T-cell (primary cell): ENCODE measurements around the gene GDE1. TPM values are rescaled to one million over a fixed set of nuclear protein-coding genes. Genes with fewer than 3 reads are reported as not detected.

Source experiments
- ATAC-seq, 4 experiments: fragments of 200-7000 bp in 3 of 4; fragments of 150-1000 bp in 1 of 4; cut with Tn5 transposase; replicated peaks in 1 of 4; 1 replicate in 3 of 4; 2 replicates in 1 of 4; pipeline ENCODE4 v1.10.0; 2021; ENCODE audit warnings: moderate library complexity in 3 of 4, mild to moderate bottlenecking in 2 of 4, moderate number of reproducible peaks in 1 of 4
- CTCF ChIA-PET, 2 donors: fragments of 300-600 bp; sonication (Branson Sonifier 250); formaldehyde crosslinking; loops; one replicate each; lab custom pipeline; 2022; ENCODE audit warnings: antibody characterized with exemption in 2 of 2; lab: Charles Lee
- POLR2A ChIA-PET, 2 donors: fragments of 300-600 bp; sonication (Branson Sonifier 250); formaldehyde crosslinking; loops; one replicate each; lab custom pipeline; 2022; ENCODE audit warnings: antibody characterized with exemption in 2 of 2; lab: Charles Lee
- DNase-seq, 35 experiments: peaks; one replicate each; pipeline versions ENCODE4 v3.0.0 to v3.0.0-alpha.2; 2013 to 2023
- H3K27ac ChIP-seq: one replicate; pipeline ENCODE4 v1.5.1; 2013; ENCODE audit warnings: low read length
- H3K27me3 ChIP-seq, 2 experiments: replicated peaks in 1 of 2; 1 replicate in 1 of 2; 2 replicates in 1 of 2; pipeline versions ENCODE4 v1.6.1 to v1.7.0; 2013; ENCODE audit warnings: low read length in 1 of 2, mixed read lengths in 1 of 2; ENCODE audit not compliant: control insufficient read depth in 2 of 2, insufficient read depth in 2 of 2; ENCODE audit errors: extremely low read depth in 1 of 2
- H3K36me3 ChIP-seq, 2 donors: 1 replicate in 1 of 2; 2 replicates in 1 of 2; pipeline versions ENCODE4 v1.6.1 to v1.7.0; 2013; ENCODE audit warnings: low read length in 1 of 2; ENCODE audit not compliant: control insufficient read depth in 2 of 2, insufficient read depth in 1 of 2; ENCODE audit errors: extremely low read depth in 1 of 2
- H3K4me1 ChIP-seq, 2 experiments: 1 replicate in 1 of 2; 2 replicates in 1 of 2; pipeline versions ENCODE4 v1.6.1 to v1.7.0; 2013; ENCODE audit warnings: low read length in 2 of 2, mixed read lengths in 1 of 2; ENCODE audit not compliant: insufficient read depth in 2 of 2, control insufficient read depth in 1 of 2; ENCODE audit errors: extremely low read depth in 1 of 2
- H3K4me3 ChIP-seq, 2 donors: 1 replicate in 1 of 2; 2 replicates in 1 of 2; pipeline versions ENCODE4 v1.5.1 to v1.7.0; 2013; ENCODE audit warnings: mild to moderate bottlenecking in 2 of 2, low read length in 1 of 2, moderate library complexity in 1 of 2; ENCODE audit not compliant: control insufficient read depth in 1 of 2; ENCODE audit errors: extremely low read depth in 1 of 2
- H3K9me3 ChIP-seq: 2 replicates; pipeline ENCODE4 v1.7.0; 2013
- H3K27ac Mint-ChIP-seq, 2 donors: one replicate each; pipeline ENCODE4 v1.8.0; 2020 to 2021; ENCODE audit warnings: mild to moderate bottlenecking in 2 of 2, mixed read lengths in 2 of 2
- H3K27me3 Mint-ChIP-seq, 2 donors: one replicate each; pipeline ENCODE4 v1.8.0; 2021 to 2022; ENCODE audit warnings: mixed read lengths in 2 of 2
- H3K36me3 Mint-ChIP-seq: one replicate; pipeline ENCODE4 v1.8.0; 2021; ENCODE audit warnings: mixed read lengths
- H3K4me1 Mint-ChIP-seq, 3 donors: one replicate each; pipeline ENCODE4 v1.8.0; 2020 to 2022; ENCODE audit warnings: mixed read lengths in 3 of 3, mild to moderate bottlenecking in 1 of 3
- H3K4me3 Mint-ChIP-seq, 3 donors: one replicate each; pipeline ENCODE4 v1.8.0; 2020 to 2022; ENCODE audit warnings: mild to moderate bottlenecking in 3 of 3, mixed read lengths in 3 of 3, moderate library complexity in 3 of 3
- H3K9me3 Mint-ChIP-seq, 3 donors: one replicate each; pipeline ENCODE4 v1.8.0; 2020 to 2022; ENCODE audit warnings: mixed read lengths in 3 of 3
- WGBS: methylation state at CpG from one replicate; pipeline ENCODE4 v1.1.5; 2013; ENCODE audit warnings: missing lambda C conversion rate; ENCODE audit not compliant: insufficient coverage; 5-methylcytosine and 5-hydroxymethylcytosine counted together
- total RNA-seq, 35 experiments: library from RNA in 6 of 35; stranded (reverse) in 6 of 35; fragments of 120-200 nt in 1 of 35; gene quantifications; one replicate each; pipeline versions ENCODE4 v1.2.1 to v1.2.4 and lab custom pipeline; 2013 to 2026

The GDE1 gene, protein sequence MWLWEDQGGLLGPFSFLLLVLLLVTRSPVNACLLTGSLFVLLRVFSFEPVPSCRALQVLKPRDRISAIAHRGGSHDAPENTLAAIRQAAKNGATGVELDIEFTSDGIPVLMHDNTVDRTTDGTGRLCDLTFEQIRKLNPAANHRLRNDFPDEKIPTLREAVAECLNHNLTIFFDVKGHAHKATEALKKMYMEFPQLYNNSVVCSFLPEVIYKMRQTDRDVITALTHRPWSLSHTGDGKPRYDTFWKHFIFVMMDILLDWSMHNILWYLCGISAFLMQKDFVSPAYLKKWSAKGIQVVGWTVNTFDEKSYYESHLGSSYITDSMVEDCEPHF
- total RNA-seq (10 to 100 TPM; 19.8 to 24.8 (median 23.1) TPM), total RNA-seq (lab: John Stamatoyannopoulos, UW) (24.7 to 62.2 (median 42.0) reads per million in 29 experiments)
- 31.7 TPM for total RNA-seq (2013)

- POLR2A ChIA-PET, result interaction anchor here in 1 of 2 donors (0.8 kb wide), 1 partner anchor 476 kb away, joined by 3 read pairs; no protein-coding TSS in a partner anchor
- Histone ChIP-seq H3K27me3 (no peaks in the 10 kb centered on the region), H3K4me3 (peak within 1 kb of the TSS; percentile 85 to 95), H3K36me3 (peaks cover 0 to 2% of the 10 kb centered on the region in 2 donors), H3K9me3 (no peaks in the 10 kb centered on the region), H3K27ac (peak within 1 kb of the TSS; percentile 77), H3K4me1 (peaks cover 21 to 42% of the 10 kb centered on the region in 2 experiments)
- peak within 1 kb of the TSS; percentile 89 to 91 for H3K27ac Mint-ChIP-seq
- CTCF ChIA-PET, result no interaction called here
- H3K4me1 Mint-ChIP-seq, result peaks cover 62 to 71% (median 70%) of the 10 kb centered on the region in 3 donors
- peak within 1 kb of the TSS; percentile 95 to 97 (median 96) for H3K4me3 Mint-ChIP-seq
- no peaks in the 10 kb centered on the region for H3K27me3 Mint-ChIP-seq
- peak; percentile 80 to 82 (median 80) for ATAC-seq
- H3K9me3 Mint-ChIP-seq, result no peaks in the 10 kb centered on the region
- under 1% methylated on average over 59 of the region's 62 CpGs for WGBS
- peak; percentile 80 to 96 (median 90) for DNase-seq
- H3K36me3 Mint-ChIP-seq, result peaks cover 8% of the 10 kb centered on the region
Measured at GRCh38 chr16:19521471-19522396, at the start of gene GDE1. TSS of gene GDE1 (minus strand) at chr16:19522098. CDS start at chr16:19521964, 134 bp downstream.

GRCh38 chr16:19567560-19567959 lies 45.7 kb upstream of the GDE1 start:
- H3K36me3 Mint-ChIP-seq, result peaks cover 41% of the 10 kb centered on the region
- peaks cover 0 to 5% (median 0%) of the 10 kb centered on the region in 3 donors for H3K9me3 Mint-ChIP-seq
- no peak for DNase-seq
- ChIA-PET POLR2A (no interaction called here), CTCF (interaction anchor here in 1 of 2 donors (0.7 to 0.8 kb wide), 2 partner anchors 10 to 67 kb away, joined by 5 to 6 read pairs; no protein-coding TSS in a partner anchor)
- Histone ChIP-seq H3K27me3 (no peaks in the 10 kb centered on the region), H3K4me1 (no peaks in the 10 kb centered on the region), H3K36me3 (peaks cover 18 to 44% of the 10 kb centered on the region in 2 donors), H3K9me3 (no peaks in the 10 kb centered on the region), H3K27ac (no peak overlapping the region), H3K4me3 (no peak overlapping the region)
- H3K27me3 Mint-ChIP-seq, result no peaks in the 10 kb centered on the region
- H3K4me3 Mint-ChIP-seq, result no peak overlapping the region
- H3K4me1 Mint-ChIP-seq, result peaks cover 0 to 6% (median 4%) of the 10 kb centered on the region in 3 donors
- no peak overlapping the region for H3K27ac Mint-ChIP-seq
- 100% methylated on average over 3 of the region's 8 CpGs for WGBS
- ATAC-seq, result no peak

- DNase-seq (no peak), ATAC-seq (no peak)
- Histone ChIP-seq H3K4me1 (no peaks in the 10 kb centered on the region), H3K9me3 (no peaks in the 10 kb centered on the region), H3K27me3 (no peaks in the 10 kb centered on the region), H3K36me3 (peaks cover 18 to 34% of the 10 kb centered on the region in 2 donors), H3K27ac (no peak overlapping the region), H3K4me3 (no peak overlapping the region)
- peaks cover 41% of the 10 kb centered on the region for H3K36me3 Mint-ChIP-seq
- ChIA-PET POLR2A (no interaction called here), CTCF (no interaction called here)
- no CpG with 5 or more reads among the region's 3 CpGs for whole genome bisulfite sequencing
- no peaks in the 10 kb centered on the region for H3K27me3 Mint-ChIP-seq
- H3K4me1 Mint-ChIP-seq, result peaks cover 1 to 9% (median 6%) of the 10 kb centered on the region in 3 donors
- no peak overlapping the region for H3K4me3 Mint-ChIP-seq
- H3K27ac Mint-ChIP-seq, result no peak overlapping the region
- H3K9me3 Mint-ChIP-seq, result peaks cover 0 to 5% (median 0%) of the 10 kb centered on the region in 3 donors
Measured at GRCh38 chr16:19566362-19566761, 44.5 kb upstream of the GDE1 start.

DNA sequence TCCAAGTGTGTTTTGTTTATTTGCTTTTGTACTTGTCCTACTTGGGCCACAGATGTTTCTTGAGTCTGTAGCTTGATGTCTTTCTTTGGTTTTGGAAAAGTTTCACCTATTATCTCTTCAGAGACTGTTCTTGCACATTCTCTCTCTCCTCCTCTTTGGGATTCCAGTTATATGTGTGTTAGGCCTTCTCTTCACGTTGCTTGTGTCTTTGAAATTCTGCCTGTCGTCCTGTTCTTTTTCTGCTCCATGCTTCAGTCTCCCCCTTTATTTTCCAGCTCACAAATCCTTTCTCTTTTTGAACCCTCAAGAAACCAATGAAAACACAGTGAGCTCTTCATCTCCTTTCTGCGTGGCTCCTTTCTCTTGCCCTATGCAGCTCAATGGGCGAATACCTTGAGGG lies 41.5 kb upstream of the GDE1 start:
- Histone ChIP-seq H3K4me3 (no peak overlapping the region), H3K9me3 (no peaks in the 10 kb centered on the region), H3K36me3 (peaks cover 11 to 15% of the 10 kb centered on the region in 2 donors), H3K27me3 (no peaks in the 10 kb centered on the region), H3K27ac (no peak overlapping the region), H3K4me1 (no peaks in the 10 kb centered on the region)
- H3K4me1 Mint-ChIP-seq, result peaks cover 5 to 10% (median 10%) of the 10 kb centered on the region in 3 donors
- ATAC-seq (no peak), DNase-seq (no peak)
- CTCF ChIA-PET, result interaction anchor here in 1 of 2 donors (0.6 kb wide), 1 partner anchor 53 kb away, joined by 6 read pairs; no protein-coding TSS in a partner anchor
- no peak overlapping the region for H3K4me3 Mint-ChIP-seq
- H3K27ac Mint-ChIP-seq, result no peak overlapping the region
- no peaks in the 10 kb centered on the region for H3K27me3 Mint-ChIP-seq
- WGBS, result 100% methylated on average over 1 of the region's 4 CpGs
- H3K36me3 Mint-ChIP-seq, result peaks cover 26% of the 10 kb centered on the region
- peaks cover 0 to 5% (median 0%) of the 10 kb centered on the region in 3 donors for H3K9me3 Mint-ChIP-seq
- POLR2A ChIA-PET, result interaction anchor here in 1 of 2 donors (0.7 kb wide), 1 partner anchor 16 kb away, joined by 3 read pairs; no protein-coding TSS in a partner anchor

DNA sequence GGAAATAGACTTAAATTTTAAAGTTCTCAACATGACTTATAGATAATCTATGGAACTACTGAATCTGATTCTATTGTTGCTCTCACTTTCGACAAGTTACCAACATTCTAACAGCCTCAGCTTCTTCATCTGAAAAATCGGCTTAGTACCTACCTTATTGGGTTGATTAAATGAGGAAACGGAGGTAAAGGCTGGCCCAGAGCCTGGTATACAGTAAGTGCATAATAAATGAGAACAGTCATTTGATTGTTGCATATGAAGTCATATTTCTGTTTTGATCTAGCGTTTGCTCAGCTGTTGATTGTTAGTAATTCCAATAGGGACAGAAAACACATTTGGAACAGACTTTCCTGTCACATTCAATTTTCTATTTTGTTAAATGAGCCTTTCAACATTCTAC lies 38.2 kb upstream of the GDE1 start:
- Histone ChIP-seq H3K9me3 (no peaks in the 10 kb centered on the region), H3K4me3 (no peak overlapping the region), H3K27me3 (no peaks in the 10 kb centered on the region), H3K4me1 (peaks cover 0 to 8% of the 10 kb centered on the region in 2 experiments), H3K36me3 (peaks cover 0 to 1% of the 10 kb centered on the region in 2 donors), H3K27ac (no peak overlapping the region)
- no peak for DNase-seq
- Mint-ChIP-seq H3K36me3 (peaks cover 6% of the 10 kb centered on the region), H3K4me3 (no peak overlapping the region), H3K27ac (no peak overlapping the region), H3K4me1 (peaks cover 20 to 26% (median 21%) of the 10 kb centered on the region in 3 donors), H3K9me3 (peaks cover 0 to 5% (median 0%) of the 10 kb centered on the region in 3 donors), H3K27me3 (no peaks in the 10 kb centered on the region)
- POLR2A ChIA-PET, result no interaction called here
- CTCF ChIA-PET, result interaction anchor here in 1 of 2 donors (0.7 to 0.8 kb wide), 2 partner anchors 23 to 30 kb away, joined by 3 to 5 read pairs; no protein-coding TSS in a partner anchor
- 100% methylated on average over 1 of the region's 4 CpGs for WGBS
- no peak for ATAC-seq
